HepG2 (cell line): Measurements from ENCODE around the gene RNF222. TPM values are rescaled to one million over a fixed set of nuclear protein-coding genes. Genes with fewer than 3 reads are reported as not detected.
A peak's percentile ranks its signal among the peaks of the same experiment; 100 is the strongest.

Source experiments
- CENPX ChIP-seq: sonication (generic); formaldehyde crosslinking; IDR thresholded peaks from 2 replicates; pipeline ENCODE4 v1.9.0; 2021; ENCODE audit warnings: mild to moderate bottlenecking, missing genetic modification reagents, moderate library complexity
- ELF1 ChIP-seq: sonication (generic); formaldehyde crosslinking; IDR thresholded peaks from 2 replicates; pipeline ENCODE4 v1.4.0; 2020; ENCODE audit warnings: missing genetic modification reagents
- KAT8 ChIP-seq: IDR thresholded peaks from 2 replicates; pipeline ENCODE4 v1.6.1; 2016; ENCODE audit warnings: missing genetic modification reagents, missing compliant biosample characterization
- KDM1A ChIP-seq: IDR thresholded peaks from 2 replicates; pipeline ENCODE4 v1.6.1; 2016; ENCODE audit warnings: missing compliant biosample characterization
- NBN ChIP-seq: fragments of 450-650 bp; conservative IDR thresholded peaks from 2 replicates; pipeline ENCODE4 v1.6.1; 2017
- NR1H2 ChIP-seq: sonication (generic); formaldehyde crosslinking; IDR thresholded peaks from 2 replicates; pipeline ENCODE4 v1.8.1; 2022; ENCODE audit warnings: low read depth, missing genetic modification reagents, borderline replicate concordance
- RBFOX2 ChIP-seq: fragments of 200-400 bp; formaldehyde crosslinking; IDR thresholded peaks from 2 replicates; pipeline ENCODE4 v1.6.1; 2017; ENCODE audit warnings: low read depth, mild to moderate bottlenecking, low read length
- SP5 ChIP-seq: IDR thresholded peaks from 2 replicates; pipeline ENCODE4 v1.6.1; 2016; ENCODE audit warnings: low read depth, borderline replicate concordance
- TBL1XR1 ChIP-seq: fragments of 150-350 bp; IDR thresholded peaks from 2 replicates; pipeline ENCODE4 v1.6.1; 2014; ENCODE audit warnings: borderline replicate concordance, low read length; ENCODE audit not compliant: partially characterized antibody
- TBX3 ChIP-seq: fragments of 450-650 bp; IDR thresholded peaks from 2 replicates; pipeline ENCODE4 v1.6.1; 2017; ENCODE audit warnings: antibody characterized with exemption, mild to moderate bottlenecking, inconsistent platforms, borderline replicate concordance
- TCF7L2 ChIP-seq: IDR thresholded peaks from 2 replicates; pipeline ENCODE4 v1.6.1; 2011; ENCODE audit warnings: mild to moderate bottlenecking, low read depth, low read length, moderate library complexity
- YEATS2 ChIP-seq: sonication (generic); formaldehyde crosslinking; IDR thresholded peaks from 2 replicates; pipeline ENCODE4 v1.4.0; 2020; ENCODE audit warnings: missing genetic modification reagents, borderline replicate concordance
- ZBTB33 ChIP-seq: sonication (generic); formaldehyde crosslinking; IDR thresholded peaks from 2 replicates; pipeline ENCODE4 v1.4.0; 2020; ENCODE audit warnings: missing genetic modification reagents
- ZFYVE20 ChIP-seq: sonication (generic); formaldehyde crosslinking; IDR thresholded peaks from 2 replicates; pipeline ENCODE4 v1.8.0; 2023; ENCODE audit warnings: low read depth, mild to moderate bottlenecking, moderate library complexity, missing genetic modification reagents, borderline replicate concordance
- ZMYM3 ChIP-seq: sonication (generic); formaldehyde crosslinking; IDR thresholded peaks from 2 replicates; pipeline ENCODE4 v1.5.1; 2020; ENCODE audit warnings: mild to moderate bottlenecking, missing genetic modification reagents
- ZNF224 ChIP-seq: sonication (generic); formaldehyde crosslinking; IDR thresholded peaks from 2 replicates; pipeline ENCODE4 v1.5.0; 2020; ENCODE audit warnings: mild to moderate bottlenecking, missing genetic modification reagents
- ZNF607 ChIP-seq: sonication (generic); formaldehyde crosslinking; IDR thresholded peaks from 2 replicates; pipeline ENCODE4 v1.5.1; 2020; ENCODE audit warnings: missing genetic modification reagents, mild to moderate bottlenecking, borderline replicate concordance
- ZNF713 ChIP-seq: sonication (generic); formaldehyde crosslinking; IDR thresholded peaks from 2 replicates; pipeline ENCODE4 v1.4.0; 2020; ENCODE audit warnings: mild to moderate bottlenecking, missing genetic modification reagents
- ZNF773 ChIP-seq: sonication (generic); formaldehyde crosslinking; IDR thresholded peaks from 2 replicates; pipeline ENCODE4 v1.4.0; 2020; ENCODE audit warnings: missing genetic modification reagents, borderline replicate concordance
- ZNF83 ChIP-seq: sonication (generic); formaldehyde crosslinking; IDR thresholded peaks from 2 replicates; pipeline ENCODE4 v1.4.0; 2020; ENCODE audit warnings: missing genetic modification reagents, mild to moderate bottlenecking, borderline replicate concordance
- polyA plus RNA-seq, 8 experiments: library from polyadenylated mRNA; depleted of rRNA in 3 of 8; stranded (reverse) in 7 of 8; unstranded in 1 of 8; fragments of >200 nt; fragmentation: Illumina TruSeq in 4 of 8; extraction: Trizol in 4 of 8; gene quantifications; 2 replicates each; pipeline versions ENCODE4 v1.2.1 to v1.2.3, GENCODE V29; 2011 to 2016; ENCODE audit warnings: low read depth in 4 of 8, missing spikeins in 1 of 8, mixed read lengths in 1 of 8; ENCODE audit not compliant: insufficient read depth in 1 of 8
- total RNA-seq, 5 experiments: library from RNA; depleted of rRNA; stranded (reverse); fragments of >200 nt; fragmentation: Illumina TruSeq; extraction: Trizol; gene quantifications; 2 replicates each; pipeline ENCODE4 v1.2.3, GENCODE V29; 2016; ENCODE audit warnings: low read depth in 1 of 5
- TF ChIP-seq, protein P1 (sequence below): IDR thresholded peaks from 2 replicates; pipeline ENCODE4 v1.6.1; 2016; ENCODE audit warnings: missing biosample characterization, missing genetic modification reagents, low read depth
- TF ChIP-seq, protein P2 (sequence below): sonication (generic); formaldehyde crosslinking; IDR thresholded peaks from 2 replicates; pipeline ENCODE4 v1.5.0; 2020; ENCODE audit warnings: mild to moderate bottlenecking, missing genetic modification reagents, moderate library complexity
- TF ChIP-seq, protein P3 (sequence below): sonication (generic); formaldehyde crosslinking; conservative IDR thresholded peaks from 2 replicates; pipeline ENCODE4 v1.4.0; 2020; ENCODE audit warnings: missing genetic modification reagents

The RNF222 gene
- total and polyA plus RNA-seq, 2 of the 13 experiments (the other 11 are each of a cell fraction or from before 2014, with no cell fraction given): not detected

GRCh38 chr17:8383143-8383822, 14.3 kb downstream of the RNF222 start, which contains the start of gene RPL26 (continued):
- TF ChIP-seq ZBTB33 (CRISPR knock-in tag): peak; percentile 61; the same call in 1 of the 2 replicates
- TF ChIP-seq, protein P1, sequence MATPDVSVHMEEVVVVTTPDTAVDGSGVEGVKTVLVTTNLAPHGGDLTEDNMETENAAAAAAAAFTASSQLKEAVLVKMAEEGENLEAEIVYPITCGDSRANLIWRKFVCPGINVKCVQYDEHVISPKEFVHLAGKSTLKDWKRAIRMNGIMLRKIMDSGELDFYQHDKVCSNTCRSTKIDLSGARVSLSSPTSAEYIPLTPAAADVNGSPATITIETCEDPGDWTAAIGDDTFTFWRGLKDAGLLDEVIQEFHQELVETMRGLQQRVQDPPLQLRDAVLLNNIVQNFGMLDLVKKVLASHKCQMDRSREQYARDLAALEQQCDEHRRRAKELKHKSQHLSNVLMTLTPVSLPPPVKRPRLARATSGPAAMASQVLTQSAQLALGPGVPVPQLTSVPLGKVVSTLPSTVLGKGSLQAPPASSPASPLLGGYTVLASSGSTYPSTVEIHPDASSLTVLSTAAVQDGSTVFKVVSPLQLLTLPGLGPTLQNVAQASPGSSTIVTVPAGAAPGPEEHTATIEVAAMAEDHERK (CRISPR knock-in tag): no peak
- TF ChIP-seq ELF1: peak; percentile 98
- no peak for TF ChIP-seq NR1H2 (CRISPR knock-in tag)
- TF ChIP-seq SP5 (CRISPR knock-in tag): peak; percentile 21; the same call in 1 of the 2 replicates
- no peak for TF ChIP-seq ZFYVE20 (CRISPR knock-in tag)
- no peak for TF ChIP-seq ZNF713 (CRISPR knock-in tag)
- 0 out of 2 replicates have a peak, but pooled peaks have one; percentile 44 for TF ChIP-seq KDM1A (CRISPR knock-in tag)
- TF ChIP-seq, protein P2, sequence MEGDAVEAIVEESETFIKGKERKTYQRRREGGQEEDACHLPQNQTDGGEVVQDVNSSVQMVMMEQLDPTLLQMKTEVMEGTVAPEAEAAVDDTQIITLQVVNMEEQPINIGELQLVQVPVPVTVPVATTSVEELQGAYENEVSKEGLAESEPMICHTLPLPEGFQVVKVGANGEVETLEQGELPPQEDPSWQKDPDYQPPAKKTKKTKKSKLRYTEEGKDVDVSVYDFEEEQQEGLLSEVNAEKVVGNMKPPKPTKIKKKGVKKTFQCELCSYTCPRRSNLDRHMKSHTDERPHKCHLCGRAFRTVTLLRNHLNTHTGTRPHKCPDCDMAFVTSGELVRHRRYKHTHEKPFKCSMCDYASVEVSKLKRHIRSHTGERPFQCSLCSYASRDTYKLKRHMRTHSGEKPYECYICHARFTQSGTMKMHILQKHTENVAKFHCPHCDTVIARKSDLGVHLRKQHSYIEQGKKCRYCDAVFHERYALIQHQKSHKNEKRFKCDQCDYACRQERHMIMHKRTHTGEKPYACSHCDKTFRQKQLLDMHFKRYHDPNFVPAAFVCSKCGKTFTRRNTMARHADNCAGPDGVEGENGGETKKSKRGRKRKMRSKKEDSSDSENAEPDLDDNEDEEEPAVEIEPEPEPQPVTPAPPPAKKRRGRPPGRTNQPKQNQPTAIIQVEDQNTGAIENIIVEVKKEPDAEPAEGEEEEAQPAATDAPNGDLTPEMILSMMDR (CRISPR knock-in tag): peak; percentile 89
- no peak for TF ChIP-seq ZNF83
- peak; percentile 78 for TF ChIP-seq RBFOX2
- TF ChIP-seq CENPX (CRISPR knock-in tag): no peak
- TF ChIP-seq YEATS2 (CRISPR knock-in tag): peak; percentile 100
- TF ChIP-seq TCF7L2: no peak
- no peak for TF ChIP-seq ZNF224
- TF ChIP-seq ZMYM3 (CRISPR knock-in tag): no peak; the same call in none of the 2 replicates
- TF ChIP-seq TBL1XR1: peak; percentile 20
- no peak for TF ChIP-seq ZNF773
- TF ChIP-seq NBN: no peak
- TF ChIP-seq, protein P3, sequence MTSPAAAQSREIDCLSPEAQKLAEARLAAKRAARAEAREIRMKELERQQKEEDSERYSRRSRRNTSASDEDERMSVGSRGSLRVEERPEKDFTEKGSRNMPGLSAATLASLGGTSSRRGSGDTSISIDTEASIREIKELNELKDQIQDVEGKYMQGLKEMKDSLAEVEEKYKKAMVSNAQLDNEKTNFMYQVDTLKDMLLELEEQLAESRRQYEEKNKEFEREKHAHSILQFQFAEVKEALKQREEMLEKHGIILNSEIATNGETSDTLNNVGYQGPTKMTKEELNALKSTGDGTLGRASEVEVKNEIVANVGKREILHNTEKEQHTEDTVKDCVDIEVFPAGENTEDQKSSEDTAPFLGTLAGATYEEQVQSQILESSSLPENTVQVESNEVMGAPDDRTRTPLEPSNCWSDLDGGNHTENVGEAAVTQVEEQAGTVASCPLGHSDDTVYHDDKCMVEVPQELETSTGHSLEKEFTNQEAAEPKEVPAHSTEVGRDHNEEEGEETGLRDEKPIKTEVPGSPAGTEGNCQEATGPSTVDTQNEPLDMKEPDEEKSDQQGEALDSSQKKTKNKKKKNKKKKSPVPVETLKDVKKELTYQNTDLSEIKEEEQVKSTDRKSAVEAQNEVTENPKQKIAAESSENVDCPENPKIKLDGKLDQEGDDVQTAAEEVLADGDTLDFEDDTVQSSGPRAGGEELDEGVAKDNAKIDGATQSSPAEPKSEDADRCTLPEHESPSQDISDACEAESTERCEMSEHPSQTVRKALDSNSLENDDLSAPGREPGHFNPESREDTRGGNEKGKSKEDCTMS (CRISPR knock-in tag): no peak
- peak; percentile 94 for TF ChIP-seq KAT8
- TF ChIP-seq TBX3: peak; percentile 18; the same call in 1 of the 2 replicates
- peak; percentile 55; the same call in 1 of the 2 replicates for TF ChIP-seq ZNF607 (CRISPR knock-in tag)
